Measurements from ENCODE around the gene SPOP. TPM values are rescaled to one million over a fixed set of nuclear protein-coding genes. Genes with fewer than 3 reads are reported as not detected.
A peak's percentile ranks its signal among the peaks of the same experiment; 100 is the strongest.
"Not testable (repeated sequence)": the region's sequence is repeated elsewhere in the genome, so short reads cannot be mapped to it uniquely, and the experiment has no call there.

Gene SPOP
- total RNA-seq, 2 experiments from 2014 or later = 64.1 to 68.1 TPM

GRCh38 chr17:49691677-49692191 is 13.8 kb upstream of the SPOP start:
- peaks cover 3% of the 10 kb centered on the region for H3K9me3 Mint-ChIP-seq
- DNase-seq = no peak
- H3K4me3 Mint-ChIP-seq = no peak overlapping the region
- ChIA-PET POLR2A (no interaction called here), CTCF (interaction anchor here (0.7 to 2.1 kb wide), 5 partner anchors 16 to 124 kb away, joined by 3 to 10 read pairs (median 4); partner anchors contain the start of genes NXPH3 and SLC35B1)
- H3K27ac Mint-ChIP-seq = no peak overlapping the region
- peaks cover 14% of the 10 kb centered on the region for H3K36me3 Mint-ChIP-seq (ENCODE audit: low read depth)
- H3K4me1 Mint-ChIP-seq = peaks cover 55% of the 10 kb centered on the region
- H3K27me3 Mint-ChIP-seq = no peaks in the 10 kb centered on the region

GRCh38 chr17:49691086-49691676 is 13.3 kb upstream of the SPOP start:
- POLR2A ChIA-PET = no interaction called here
- no peak overlapping the region for H3K4me3 Mint-ChIP-seq

GRCh38 chr17:49690256-49690655 is 12.4 kb upstream of the SPOP start:
- no peak overlapping the region for H3K4me3 Mint-ChIP-seq
- DNase-seq = no peak
- H3K36me3 Mint-ChIP-seq (ENCODE audit: low read depth) = peaks cover 14% of the 10 kb centered on the region
- no peaks in the 10 kb centered on the region for H3K27me3 Mint-ChIP-seq
- ChIA-PET CTCF (interaction anchor here (0.9 to 2.1 kb wide), 4 partner anchors 11 to 128 kb away, joined by 3 to 10 read pairs (median 4); partner anchors contain the start of gene NXPH3), POLR2A (interaction anchor here (0.7 kb wide), 1 partner anchor 13 kb away, joined by 9 read pairs; no protein-coding TSS in a partner anchor)
- H3K4me1 Mint-ChIP-seq = peaks cover 42% of the 10 kb centered on the region
- peak overlapping the region; percentile 71 for H3K27ac Mint-ChIP-seq
- H3K9me3 Mint-ChIP-seq = peaks cover 3% of the 10 kb centered on the region

More at GRCh38 chr17:49691086-49691676, 13.3 kb upstream of the SPOP start:
- H3K27me3 Mint-ChIP-seq = no peaks in the 10 kb centered on the region
- peaks cover 3% of the 10 kb centered on the region for H3K9me3 Mint-ChIP-seq
- H3K27ac Mint-ChIP-seq = no peak overlapping the region
- DNase-seq = no peak
- H3K4me1 Mint-ChIP-seq = peaks cover 52% of the 10 kb centered on the region
- H3K36me3 Mint-ChIP-seq (ENCODE audit: low read depth) = peaks cover 14% of the 10 kb centered on the region
- CTCF ChIA-PET = interaction anchor here (0.7 to 2.1 kb wide), 7 partner anchors 12 to 129 kb away, joined by 3 to 10 read pairs (median 3); partner anchors contain the start of genes NXPH3 and SLC35B1

DNA sequence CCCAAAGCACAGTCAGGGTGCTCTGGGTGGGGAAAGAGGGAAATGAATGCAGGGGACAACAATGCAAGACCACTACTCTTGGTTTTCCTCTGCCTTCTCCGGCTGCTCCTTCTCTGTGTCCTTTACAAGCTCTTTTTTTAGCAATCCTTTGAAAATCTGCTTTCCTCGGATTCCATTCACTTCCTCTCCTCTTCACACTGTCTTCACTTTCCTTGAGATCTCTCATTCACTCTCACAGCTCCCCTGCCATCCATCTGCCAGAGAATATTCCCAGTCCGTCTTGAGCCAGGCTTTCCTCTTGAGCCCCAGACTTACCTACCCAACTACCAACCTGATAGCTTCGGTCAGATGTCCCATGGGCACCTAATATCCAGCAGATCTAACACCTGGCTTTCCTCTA is 11.0 kb upstream of the SPOP start:
- H3K36me3 Mint-ChIP-seq (ENCODE audit: low read depth) = peaks cover 14% of the 10 kb centered on the region
- peak overlapping the region; percentile 77 for H3K27ac Mint-ChIP-seq
- ChIA-PET CTCF (interaction anchor here (0.7 to 1.3 kb wide), 2 partner anchors 20 to 119 kb away, joined by 3 to 4 read pairs; no protein-coding TSS in a partner anchor), POLR2A (no interaction called here)
- H3K4me3 Mint-ChIP-seq = peak overlapping the region; percentile 11
- no peak for DNase-seq
- no peaks in the 10 kb centered on the region for H3K27me3 Mint-ChIP-seq
- peaks cover 3% of the 10 kb centered on the region for H3K9me3 Mint-ChIP-seq
- peaks cover 38% of the 10 kb centered on the region for H3K4me1 Mint-ChIP-seq

GRCh38 chr17:49687878-49688491 is 10.1 kb upstream of the SPOP start:
- Mint-ChIP-seq H3K9me3 (peaks cover 3% of the 10 kb centered on the region), H3K27ac (peak overlapping the region; percentile 95), H3K36me3 (ENCODE audit: low read depth) (peaks cover 14% of the 10 kb centered on the region), H3K4me3 (peak overlapping the region; percentile 61), H3K27me3 (no peaks in the 10 kb centered on the region), H3K4me1 (peaks cover 38% of the 10 kb centered on the region)
- DNase-seq = peak; percentile 39
- POLR2A ChIA-PET = no interaction called here
- CTCF ChIA-PET = interaction anchor here (0.6 to 1.7 kb wide), 5 partner anchors 8 to 117 kb away, joined by 3 to 7 read pairs (median 4); no protein-coding TSS in a partner anchor

DNA sequence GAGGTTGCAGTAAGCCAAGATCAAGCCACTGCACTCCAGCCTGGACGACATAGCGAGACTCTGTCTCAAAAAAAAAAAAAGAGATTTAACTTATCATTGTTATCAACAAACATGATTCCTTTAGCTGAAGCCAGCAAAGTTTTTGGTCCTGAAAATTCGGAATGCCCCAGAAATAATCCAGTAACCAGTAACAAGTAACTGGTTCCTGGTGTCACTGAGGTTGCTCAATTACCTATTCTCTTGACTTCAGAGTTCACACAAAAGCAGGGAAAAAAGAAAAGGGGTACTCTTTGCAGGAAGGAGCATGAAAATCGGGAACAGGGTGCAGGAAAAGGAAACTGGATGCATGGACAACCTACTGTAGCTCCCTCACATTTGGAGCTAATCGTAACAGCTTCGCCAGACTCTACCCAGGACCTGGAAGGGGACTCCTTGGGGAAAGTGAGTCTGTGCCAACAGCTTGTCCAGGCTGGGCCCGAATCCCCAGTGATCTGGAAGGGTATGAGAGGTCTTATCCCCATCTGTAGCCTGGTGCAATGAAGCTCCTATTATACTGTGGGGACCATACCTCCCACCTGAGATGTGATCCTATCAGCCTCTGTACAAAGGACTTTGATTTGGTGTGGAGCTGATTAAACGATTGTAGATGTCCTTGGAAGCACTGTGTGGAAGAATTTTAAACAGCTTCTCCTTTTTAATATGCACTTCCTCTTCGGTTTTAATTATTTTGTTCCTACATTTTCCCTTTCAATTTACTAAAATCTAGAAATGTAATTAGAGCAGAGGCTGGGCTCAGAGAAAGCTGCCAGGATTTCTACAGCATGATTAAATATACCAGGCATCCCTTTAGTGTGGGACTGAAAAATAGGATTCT is 3.4 kb upstream of the SPOP start:
- POLR2A ChIA-PET = no interaction called here
- peaks cover 5% of the 10 kb centered on the region for H3K36me3 Mint-ChIP-seq (ENCODE audit: low read depth)
- no peak overlapping the region for H3K27ac Mint-ChIP-seq

DNA sequence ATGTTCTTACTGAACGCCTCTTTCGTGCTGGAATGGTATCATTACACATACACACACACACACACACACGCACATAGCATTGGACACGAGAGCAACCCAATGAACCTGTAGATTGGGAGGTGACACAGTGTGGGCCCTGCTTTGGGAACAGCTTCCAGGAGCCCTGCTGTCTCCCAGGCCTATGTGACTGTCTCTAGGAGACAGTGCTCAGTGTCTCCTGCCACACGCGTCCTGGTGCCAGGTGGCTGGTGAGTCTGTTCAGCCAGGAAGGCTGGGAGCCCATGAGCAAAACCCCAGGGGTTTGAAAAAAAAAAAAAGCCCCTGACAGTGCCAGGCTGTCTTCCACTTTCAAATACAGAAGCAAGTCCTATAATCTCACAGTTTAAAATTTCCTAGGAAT is 2.4 kb upstream of the SPOP start:
- CTCF ChIA-PET = interaction anchor here (0.7 to 3.1 kb wide), 2 partner anchors 15 to 53 kb away, joined by 3 to 14 read pairs; no protein-coding TSS in a partner anchor
- peaks cover 10% of the 10 kb centered on the region for H3K36me3 Mint-ChIP-seq (ENCODE audit: low read depth)
- peaks cover 31% of the 10 kb centered on the region for H3K4me1 Mint-ChIP-seq
- POLR2A ChIA-PET = no interaction called here
- peaks cover 2% of the 10 kb centered on the region for H3K27me3 Mint-ChIP-seq
- H3K4me3 Mint-ChIP-seq = no peak overlapping the region
- H3K9me3 Mint-ChIP-seq = peaks cover 4% of the 10 kb centered on the region
- no peak for DNase-seq
- no peak overlapping the region for H3K27ac Mint-ChIP-seq

More for the DNA sequence above, 3.4 kb upstream of the SPOP start:
- H3K4me3 Mint-ChIP-seq = no peak overlapping the region
- CTCF ChIA-PET = interaction anchor here (0.5 to 3.1 kb wide), 4 partner anchors 14 to 1400 kb away, joined by 3 to 14 read pairs (median 5); no protein-coding TSS in a partner anchor
- H3K9me3 Mint-ChIP-seq = peaks cover 4% of the 10 kb centered on the region
- H3K4me1 Mint-ChIP-seq = peaks cover 20% of the 10 kb centered on the region
- peaks cover 2% of the 10 kb centered on the region for H3K27me3 Mint-ChIP-seq
- DNase-seq = no peak

- Mint-ChIP-seq H3K4me3 (peak overlapping the region; percentile 94), H3K27ac (peak overlapping the region; percentile 99), H3K36me3 (ENCODE audit: low read depth) (peaks cover 29% of the 10 kb centered on the region), H3K4me1 (peaks cover 46% of the 10 kb centered on the region), H3K27me3 (peaks cover 2% of the 10 kb centered on the region), H3K9me3 (peaks cover 4% of the 10 kb centered on the region)
- peak; percentile 96 for DNase-seq
- POLR2A ChIA-PET = interaction anchor here (0.6 to 1.3 kb wide), 4 partner anchors 13 to 119 kb away, joined by 4 to 9 read pairs (median 6); partner anchors contain the start of gene FAM117A
- CTCF ChIA-PET = interaction anchor here (0.8 to 1.3 kb wide), 3 partner anchors 19 to 107 kb away, joined by 3 to 5 read pairs (median 4); partner anchors contain the start of gene NXPH3
Observed at GRCh38 chr17:49677134-49677932, 564 bp downstream of the SPOP start.

GRCh38 chr17:49676276-49676868 is 1.5 kb downstream of the SPOP start:
- H3K27ac Mint-ChIP-seq = peak overlapping the region; percentile 99
- ChIA-PET POLR2A (no interaction called here), CTCF (interaction anchor here (0.6 to 1.3 kb wide), 6 partner anchors 12 to 397 kb away, joined by 3 to 5 read pairs (median 3); no protein-coding TSS in a partner anchor)
- DNase-seq = peak; percentile 73
- peak overlapping the region; percentile 94 for H3K4me3 Mint-ChIP-seq
- peaks cover 2% of the 10 kb centered on the region for H3K27me3 Mint-ChIP-seq
- H3K36me3 Mint-ChIP-seq (ENCODE audit: low read depth) = peaks cover 29% of the 10 kb centered on the region
- peaks cover 4% of the 10 kb centered on the region for H3K9me3 Mint-ChIP-seq
- peaks cover 48% of the 10 kb centered on the region for H3K4me1 Mint-ChIP-seq

DNA sequence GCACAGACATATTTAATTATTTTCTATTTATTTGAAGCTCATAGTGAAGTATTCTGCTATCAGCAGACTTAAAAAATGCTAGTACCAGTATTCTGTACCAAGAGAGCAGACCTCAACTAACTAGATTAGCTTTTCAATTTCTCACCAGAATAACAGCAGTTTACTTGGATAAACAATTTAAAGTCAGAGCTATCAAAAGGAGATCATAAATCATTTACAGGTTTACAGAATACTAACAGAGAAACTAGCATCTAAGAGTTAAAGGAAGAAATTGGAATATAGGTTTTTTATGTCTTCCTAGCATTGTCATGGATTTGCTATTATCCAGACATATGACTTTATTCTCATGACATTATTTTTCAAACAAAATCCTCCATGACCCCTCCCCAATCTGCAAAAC is 3.4 kb downstream of the SPOP start:
- Mint-ChIP-seq H3K36me3 (ENCODE audit: low read depth) (peaks cover 29% of the 10 kb centered on the region), H3K27me3 (peaks cover 2% of the 10 kb centered on the region), H3K4me1 (peaks cover 57% of the 10 kb centered on the region), H3K27ac (no peak overlapping the region), H3K9me3 (peaks cover 4% of the 10 kb centered on the region), H3K4me3 (no peak overlapping the region)
- CTCF ChIA-PET = interaction anchor here (0.6 to 1.2 kb wide), 3 partner anchors 9 to 104 kb away, joined by 3 read pairs; no protein-coding TSS in a partner anchor
- POLR2A ChIA-PET = no interaction called here
- DNase-seq = no peak

- H3K4me3 Mint-ChIP-seq, H3K27me3 Mint-ChIP-seq, DNase-seq, POLR2A ChIA-PET, H3K9me3 Mint-ChIP-seq, H3K27ac Mint-ChIP-seq: not testable (repeated sequence)
- CTCF ChIA-PET = interaction anchor here (0.6 to 1.2 kb wide), 2 partner anchors 10 to 22 kb away, joined by 3 read pairs; no protein-coding TSS in a partner anchor
- H3K4me1 Mint-ChIP-seq = peaks cover 57% of the 10 kb centered on the region
- peaks cover 29% of the 10 kb centered on the region for H3K36me3 Mint-ChIP-seq (ENCODE audit: low read depth)
Observed at GRCh38 chr17:49673679-49674078, 4.2 kb downstream of the SPOP start.
